Choroid plexus epithelial cell (primary cell): ENCODE results near the gene DAO.
"Not testable (repeated sequence)": the region's sequence is repeated elsewhere in the genome, so short reads cannot be mapped to it uniquely, and the experiment has no call there.

Experiments
- DNase-seq: peaks from one replicate; pipeline ENCODE4 v3.0.0-alpha.2; 2010; ENCODE audit warnings: low read depth
- H3K4me3 ChIP-seq: 2 replicates; pipeline ENCODE4 v1.5.1; 2011; ENCODE audit warnings: low read depth, mild to moderate bottlenecking, control low read depth, low read length, moderate library complexity
- CTCF ChIP-seq: conservative IDR thresholded peaks from 2 replicates; pipeline ENCODE4 v1.5.1; 2011; ENCODE audit warnings: low read depth, mild to moderate bottlenecking, control low read depth, inconsistent platforms, low read length, moderate library complexity

Gene DAO

GRCh38 chr12:108840605-108841332, 39.1 kb upstream of the DAO start:
- TF ChIP-seq CTCF = peak; percentile 7
- no peak overlapping the region for H3K4me3 ChIP-seq

GRCh38 chr12:108841825-108842224, 38.1 kb upstream of the DAO start:
- not testable (repeated sequence) for H3K4me3 ChIP-seq, DNase-seq

More at GRCh38 chr12:108840605-108841332, 39.1 kb upstream of the DAO start:
- DNase-seq = peak; percentile 91

- no peak for TF ChIP-seq CTCF
- H3K4me3 ChIP-seq = no peak overlapping the region
- no peak for DNase-seq
Observed at GRCh38 chr12:108842361-108842760, 37.5 kb upstream of the DAO start.

- no peak overlapping the region for H3K4me3 ChIP-seq
- no peak for TF ChIP-seq CTCF
- no peak for DNase-seq
Observed at GRCh38 chr12:108843187-108843586, 36.7 kb upstream of the DAO start.

GRCh38 chr12:108845696-108846095, 34.2 kb upstream of the DAO start:
- no peak for TF ChIP-seq CTCF
- H3K4me3 ChIP-seq = no peak overlapping the region
- no peak for DNase-seq

- no peak for DNase-seq
- no peak for TF ChIP-seq CTCF
- H3K4me3 ChIP-seq = no peak overlapping the region
Observed at GRCh38 chr12:108846290-108846701, 33.6 kb upstream of the DAO start.

- no peak for DNase-seq
- H3K4me3 ChIP-seq = no peak overlapping the region
- no peak for TF ChIP-seq CTCF
Observed at GRCh38 chr12:108847705-108848104, 32.2 kb upstream of the DAO start.
